Activated CD4-positive, alpha-beta T cell treated with anti-CD3 and anti-CD28 coated beads, Interleukin-2, amount 10 ng/mL, durations not matched to agents 7 days and 5 days (primary cell): ENCODE results near the gene RPL23. TPM values are rescaled to one million over a fixed set of nuclear protein-coding genes. Genes with fewer than 3 reads are reported as not detected.

ENCODE experiments used
- CTCF ChIA-PET: fragments of 350-600 bp; sonication (Branson Sonifier 250); formaldehyde crosslinking; loops from one replicate; lab custom pipeline; 2021; ENCODE audit warnings: antibody characterized with exemption; lab: Charles Lee
- POLR2A ChIA-PET: fragments of 350-600 bp; sonication (Branson Sonifier 250); formaldehyde crosslinking; loops from one replicate; lab custom pipeline; 2021; ENCODE audit warnings: antibody characterized with exemption; lab: Charles Lee
- DNase-seq: peaks from one replicate; pipeline ENCODE4 v3.0.0-alpha.2; 2020
- H3K27ac Mint-ChIP-seq: one replicate; pipeline ENCODE4 v1.8.0; 2021; ENCODE audit warnings: mild to moderate bottlenecking, moderate library complexity, mixed read lengths
- H3K27me3 Mint-ChIP-seq: one replicate; pipeline ENCODE4 v1.8.0; 2021; ENCODE audit warnings: mixed read lengths
- H3K36me3 Mint-ChIP-seq: one replicate; pipeline ENCODE4 v1.8.0; 2021; ENCODE audit warnings: low read depth, mixed read lengths
- H3K4me1 Mint-ChIP-seq: one replicate; pipeline ENCODE4 v1.8.0; 2021; ENCODE audit warnings: mixed read lengths
- H3K4me3 Mint-ChIP-seq: one replicate; pipeline ENCODE4 v1.8.0; 2021; ENCODE audit warnings: mild to moderate bottlenecking, moderate library complexity, mixed read lengths
- H3K9me3 Mint-ChIP-seq: one replicate; pipeline ENCODE4 v1.8.0; 2021; ENCODE audit warnings: mixed read lengths
- total RNA-seq, 2 experiments: library from RNA; stranded (reverse); gene quantifications; one replicate each; pipeline ENCODE4 v1.2.3, GENCODE V29; 2021

The RPL23 gene
- total RNA-seq, 2 experiments from 2014 or later: 1,147 to 1,160 TPM

DNA sequence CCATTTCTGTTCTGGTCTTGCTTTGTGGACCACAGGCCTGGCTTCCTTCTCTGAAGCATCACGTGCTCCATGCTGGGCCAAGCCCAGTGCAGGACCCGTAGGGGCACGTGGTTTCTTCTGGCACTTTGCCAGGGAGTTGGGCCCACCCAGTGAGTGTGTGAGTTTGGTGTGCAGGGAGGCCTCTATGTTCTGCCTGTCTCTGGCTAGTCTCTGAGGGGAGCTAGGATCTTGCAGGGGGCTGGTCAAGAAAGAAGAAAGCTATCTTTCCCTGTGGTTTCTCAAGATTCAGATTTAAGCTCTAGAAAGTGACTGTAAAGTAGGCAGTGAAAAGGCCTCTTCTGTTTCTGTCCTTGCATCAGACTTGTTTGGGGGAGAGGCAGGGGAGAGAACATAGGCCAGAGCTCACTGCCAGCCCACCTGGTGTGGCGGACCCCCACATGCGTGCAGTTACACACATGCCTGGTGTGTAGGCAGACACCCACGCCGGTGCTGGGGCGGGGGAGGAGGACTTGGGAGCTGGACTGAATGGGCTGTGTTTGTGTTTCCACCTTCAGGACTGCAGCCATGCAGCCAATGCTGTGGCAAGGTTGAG, 28.2 kb upstream of the RPL23 start:
- H3K27ac Mint-ChIP-seq: peak overlapping the region; percentile 88
- peak overlapping the region; percentile 21 for H3K4me3 Mint-ChIP-seq
- H3K9me3 Mint-ChIP-seq: no peaks in the 10 kb centered on the region
- H3K27me3 Mint-ChIP-seq: no peaks in the 10 kb centered on the region
- H3K4me1 Mint-ChIP-seq: peaks cover 92% of the 10 kb centered on the region
- DNase-seq: peak; percentile 48
- H3K36me3 Mint-ChIP-seq: peaks cover 76% of the 10 kb centered on the region
- POLR2A ChIA-PET: interaction anchor here (0.9 kb wide), 1 partner anchor 12 kb away, joined by 3 read pairs; no protein-coding TSS in a partner anchor
- CTCF ChIA-PET: interaction anchor here (0.6 to 1.6 kb wide), 5 partner anchors 9 to 205 kb away, joined by 3 to 5 read pairs (median 5); no protein-coding TSS in a partner anchor

DNA sequence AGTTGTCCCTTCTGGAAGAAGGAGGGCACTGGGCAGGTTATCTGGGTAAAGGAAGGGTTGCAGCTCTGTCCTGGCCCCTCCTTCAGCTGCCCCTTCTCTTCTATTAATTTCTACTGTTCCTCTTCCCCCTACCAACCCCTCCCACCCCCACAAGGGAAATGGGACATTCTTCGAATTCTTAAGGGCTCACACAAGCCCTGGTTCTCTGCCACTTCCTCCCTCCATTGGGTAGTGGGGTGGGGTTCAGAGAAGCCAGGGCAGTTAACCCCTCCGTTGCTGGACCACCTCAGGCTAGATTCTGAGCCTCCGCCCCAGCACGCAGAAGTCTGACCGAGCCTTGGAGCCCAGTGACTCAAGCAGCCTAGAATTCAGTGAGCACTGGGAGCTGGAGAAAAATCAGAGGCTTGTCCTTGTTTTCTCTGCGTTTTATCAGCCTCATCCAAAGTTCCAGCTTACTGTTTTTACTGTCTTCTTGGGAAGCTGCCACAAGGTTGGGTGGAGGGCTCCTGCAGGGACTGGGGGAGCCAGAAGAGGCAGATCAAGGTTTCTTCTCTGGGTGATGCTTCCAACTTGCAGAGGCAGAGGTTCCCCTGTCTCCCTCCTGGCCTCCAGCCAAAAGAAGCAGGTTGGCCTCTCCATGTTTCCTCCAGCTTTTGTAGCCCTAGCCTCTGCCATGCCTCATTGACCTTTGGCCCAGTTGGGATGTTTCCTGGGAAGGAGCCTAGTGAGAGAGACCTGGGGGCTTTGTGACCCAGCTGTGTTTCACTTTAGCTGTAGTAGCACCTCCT, 26.6 kb upstream of the RPL23 start:
- CTCF ChIA-PET: no interaction called here
- Mint-ChIP-seq H3K4me3 (peak overlapping the region; percentile 57), H3K4me1 (peaks cover 90% of the 10 kb centered on the region), H3K36me3 (peaks cover 65% of the 10 kb centered on the region), H3K27me3 (no peaks in the 10 kb centered on the region), H3K27ac (peak overlapping the region; percentile 80), H3K9me3 (no peaks in the 10 kb centered on the region)
- DNase-seq: peak; percentile 43
- POLR2A ChIA-PET: interaction anchor here (0.7 kb wide), 1 partner anchor 49 kb away, joined by 3 read pairs; no protein-coding TSS in a partner anchor

DNA sequence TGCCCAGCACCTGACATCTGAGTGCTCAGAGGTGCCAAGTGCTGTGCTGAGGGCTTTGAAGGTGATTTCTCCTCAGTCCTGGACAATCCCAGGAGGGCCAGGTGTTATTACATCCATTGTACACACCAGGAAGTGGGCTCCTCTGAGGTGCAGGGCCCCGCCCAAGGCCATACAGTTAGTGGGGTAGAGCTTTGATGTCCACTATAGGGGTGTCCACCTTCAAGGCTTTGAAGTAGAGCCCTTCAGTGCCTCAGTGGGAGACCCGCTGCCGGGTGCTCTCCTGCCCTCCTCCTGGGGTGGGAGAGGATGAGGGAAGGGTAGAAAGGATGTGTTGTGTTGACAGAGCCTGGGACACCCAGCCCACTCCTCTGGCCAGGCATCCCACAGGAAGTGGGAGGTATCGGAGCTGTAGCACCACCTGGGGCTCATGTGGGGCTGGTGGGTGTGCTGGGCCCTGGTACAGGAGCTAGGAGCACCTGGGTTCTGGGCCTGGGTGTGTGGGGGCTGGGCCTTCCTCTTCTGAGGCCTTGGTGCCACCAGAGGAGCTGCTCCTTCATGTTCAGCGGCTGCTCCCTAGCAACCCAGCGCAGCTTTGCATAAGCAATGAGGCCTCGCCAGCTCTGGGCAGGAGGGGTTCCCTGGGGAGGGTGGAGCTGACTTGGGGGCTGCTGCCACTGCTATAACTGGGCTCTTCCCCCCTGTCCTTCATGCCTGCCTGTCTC, 23.8 kb upstream of the RPL23 start:
- ChIA-PET CTCF (interaction anchor here (0.7 to 1.4 kb wide), 4 partner anchors 8 to 21 kb away, joined by 3 to 5 read pairs (median 4); no protein-coding TSS in a partner anchor), POLR2A (no interaction called here)
- peak overlapping the region; percentile 79 for H3K27ac Mint-ChIP-seq
- H3K9me3 Mint-ChIP-seq: no peaks in the 10 kb centered on the region
- peak; percentile 70 for DNase-seq
- no peak overlapping the region for H3K4me3 Mint-ChIP-seq
- peaks cover 93% of the 10 kb centered on the region for H3K4me1 Mint-ChIP-seq
- H3K27me3 Mint-ChIP-seq: no peaks in the 10 kb centered on the region
- peaks cover 46% of the 10 kb centered on the region for H3K36me3 Mint-ChIP-seq

DNA sequence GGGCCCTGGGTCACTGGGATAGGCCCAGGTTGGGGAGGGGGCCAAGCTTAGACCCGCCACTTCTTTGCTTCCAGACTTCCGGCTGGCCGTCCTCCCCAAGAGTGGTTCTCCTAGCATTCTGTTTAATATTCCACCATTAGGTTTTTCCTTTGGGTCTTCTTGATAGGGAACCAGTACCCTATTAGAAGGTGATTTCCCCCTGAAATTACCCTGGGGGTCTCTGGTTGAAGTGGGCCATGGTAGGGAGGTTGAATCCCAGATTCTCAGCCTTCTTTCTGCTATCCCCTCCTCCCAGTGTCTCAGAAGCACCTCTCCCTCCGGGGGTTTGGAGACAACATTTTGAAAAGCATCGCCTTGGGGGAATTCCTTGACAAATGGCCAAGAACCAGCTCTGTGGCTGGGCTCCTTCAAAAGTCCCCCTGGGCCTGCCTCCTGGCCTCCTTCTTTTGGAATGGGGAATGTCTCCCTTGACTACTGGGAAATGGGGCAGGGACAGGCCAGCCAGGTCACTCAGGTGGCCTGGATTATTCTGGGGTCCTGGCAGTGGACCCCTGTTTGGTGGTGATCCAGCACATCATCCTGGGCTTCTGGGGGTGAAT, 22.1 kb upstream of the RPL23 start:
- Mint-ChIP-seq H3K36me3 (peaks cover 39% of the 10 kb centered on the region), H3K9me3 (no peaks in the 10 kb centered on the region), H3K27ac (peak overlapping the region; percentile 57), H3K27me3 (no peaks in the 10 kb centered on the region), H3K4me3 (no peak overlapping the region), H3K4me1 (peaks cover 87% of the 10 kb centered on the region)
- POLR2A ChIA-PET: no interaction called here
- CTCF ChIA-PET: interaction anchor here (1.0 kb wide), 1 partner anchor 10 kb away, joined by 3 read pairs; no protein-coding TSS in a partner anchor
- no peak for DNase-seq

DNA sequence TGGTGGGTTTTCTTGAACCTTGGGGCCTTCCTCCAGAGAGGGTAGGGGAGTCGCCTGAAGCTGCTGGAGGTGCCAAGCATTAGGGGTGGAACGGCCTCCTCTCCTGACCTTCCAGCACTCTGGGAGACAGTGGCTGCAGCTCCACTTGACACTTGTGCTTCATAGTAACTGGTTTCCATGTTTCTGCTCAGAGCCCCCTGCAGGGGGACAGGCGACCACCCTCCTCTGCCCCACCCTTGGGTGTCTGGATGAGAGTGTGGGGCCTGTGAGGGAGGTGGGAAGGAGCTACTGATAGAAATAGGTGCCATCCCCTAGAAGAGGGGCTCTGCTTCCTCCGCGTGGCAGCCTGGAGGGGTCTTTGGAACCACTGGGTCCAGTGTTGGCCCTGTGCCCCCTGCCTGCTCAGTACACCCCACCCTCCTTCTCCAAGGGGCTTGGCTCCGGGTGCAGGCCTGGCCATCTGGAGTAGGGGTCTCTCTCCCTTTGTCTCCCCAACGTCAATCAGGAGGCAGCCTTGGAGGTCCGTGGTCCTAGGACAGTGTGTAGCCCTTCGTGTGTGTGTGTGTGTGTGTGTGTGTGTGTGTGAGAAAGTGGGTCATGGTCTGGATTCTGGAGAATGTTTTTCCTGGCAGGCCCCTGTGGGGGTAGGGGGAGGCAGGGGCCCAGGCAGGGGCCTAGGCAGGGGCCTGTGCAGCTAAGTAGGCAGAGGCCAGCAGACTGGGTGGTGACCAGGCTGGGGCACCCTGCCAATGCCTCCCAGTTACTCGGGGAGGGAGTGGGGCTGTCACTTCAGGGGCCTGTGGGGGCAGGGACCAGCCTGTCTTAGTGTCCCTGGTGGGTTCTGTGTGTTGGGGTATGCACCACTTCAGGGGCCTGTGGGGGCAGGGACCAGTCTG, 21.2 kb upstream of the RPL23 start:
- no peak overlapping the region for H3K4me3 Mint-ChIP-seq
- peaks cover 79% of the 10 kb centered on the region for H3K4me1 Mint-ChIP-seq
- ChIA-PET POLR2A (no interaction called here), CTCF (interaction anchor here (0.5 to 2.8 kb wide), 3 partner anchors 11 to 1323 kb away, joined by 4 to 11 read pairs (median 4); no protein-coding TSS in a partner anchor)
- no peak for DNase-seq
- H3K36me3 Mint-ChIP-seq: peaks cover 31% of the 10 kb centered on the region
- H3K27me3 Mint-ChIP-seq: no peaks in the 10 kb centered on the region
- no peaks in the 10 kb centered on the region for H3K9me3 Mint-ChIP-seq
- peak overlapping the region; percentile 17 for H3K27ac Mint-ChIP-seq

DNA sequence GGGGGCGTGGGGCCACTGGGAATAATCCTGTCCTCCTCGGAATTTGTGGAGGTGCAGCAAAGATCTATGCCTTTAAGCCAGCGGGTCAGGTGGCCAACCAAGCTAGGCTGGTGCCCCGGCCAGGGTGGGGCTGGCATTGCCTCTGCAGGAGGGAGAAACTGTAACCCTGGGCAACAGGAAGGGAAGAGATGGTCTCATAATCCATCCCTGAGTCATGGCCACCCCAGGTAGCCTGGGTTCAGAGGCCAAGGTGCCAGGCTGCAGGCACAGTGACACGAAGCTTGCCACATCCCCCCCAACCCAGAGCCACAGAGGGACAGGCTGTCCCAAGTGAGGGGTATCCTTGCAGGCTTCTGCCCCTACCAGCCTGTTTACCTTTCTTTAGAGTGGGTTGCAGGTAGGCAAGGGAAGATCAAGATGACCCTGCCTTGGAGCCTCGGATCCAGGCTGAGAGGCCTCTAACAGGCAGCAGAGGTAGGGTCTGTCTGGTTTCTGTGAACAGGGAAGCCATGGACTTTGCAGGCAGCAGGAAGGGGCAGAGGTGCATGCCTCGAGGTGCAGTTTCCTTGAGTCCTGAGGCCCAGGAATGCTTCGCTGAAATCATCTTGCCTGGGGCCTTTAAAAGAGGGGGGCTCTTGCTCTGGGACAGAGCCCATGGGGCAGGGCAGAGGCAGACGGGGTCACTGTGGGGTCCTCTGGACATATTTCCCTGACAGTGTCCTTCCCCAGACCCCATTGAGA, 20.3 kb upstream of the RPL23 start:
- Mint-ChIP-seq H3K4me1 (peaks cover 74% of the 10 kb centered on the region), H3K27ac (peak overlapping the region; percentile 57), H3K27me3 (no peaks in the 10 kb centered on the region), H3K9me3 (no peaks in the 10 kb centered on the region), H3K36me3 (peaks cover 26% of the 10 kb centered on the region), H3K4me3 (no peak overlapping the region)
- no peak for DNase-seq
- ChIA-PET POLR2A (no interaction called here), CTCF (interaction anchor here (1.2 to 2.8 kb wide), 4 partner anchors 9 to 25 kb away, joined by 3 to 11 read pairs (median 4); no protein-coding TSS in a partner anchor)

DNA sequence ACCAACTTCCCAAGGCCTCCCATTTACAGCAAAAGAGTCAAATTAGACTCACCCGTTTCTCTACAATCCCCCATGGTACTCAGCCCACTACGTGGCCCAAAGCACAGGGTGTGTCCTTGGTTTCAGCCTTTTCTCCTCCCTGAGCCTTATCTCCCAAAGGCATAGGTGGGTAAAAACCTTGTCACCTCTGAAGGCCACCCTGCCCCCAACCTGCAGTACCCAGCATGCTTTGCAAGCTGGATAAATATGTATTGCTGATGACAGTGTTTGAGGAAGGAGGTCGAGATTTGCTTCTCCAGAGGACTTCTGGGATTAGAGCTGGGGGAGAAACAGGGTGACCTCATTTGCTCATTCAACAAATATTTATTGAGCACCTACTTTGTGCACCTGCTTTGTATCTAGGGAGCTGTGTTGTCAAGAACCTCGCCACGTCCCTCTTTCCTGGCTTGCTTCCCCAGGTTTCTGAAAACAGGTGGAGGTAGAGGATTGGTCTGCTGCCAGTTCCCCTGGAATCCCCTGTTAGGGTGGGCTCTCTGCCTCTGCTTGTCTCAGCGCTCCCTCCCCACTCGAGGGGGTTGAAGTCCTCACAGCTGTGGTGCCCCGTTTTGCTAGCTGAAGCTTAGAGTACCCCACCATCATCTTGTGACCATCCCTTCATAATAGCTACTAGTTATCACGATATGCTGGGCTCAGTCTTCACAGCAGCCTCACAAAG, 19.3 kb upstream of the RPL23 start:
- Mint-ChIP-seq H3K27me3 (no peaks in the 10 kb centered on the region), H3K27ac (peak overlapping the region; percentile 26), H3K4me1 (peaks cover 74% of the 10 kb centered on the region), H3K36me3 (peaks cover 16% of the 10 kb centered on the region), H3K9me3 (no peaks in the 10 kb centered on the region), H3K4me3 (peak overlapping the region; percentile 90)
- ChIA-PET POLR2A (no interaction called here), CTCF (interaction anchor here (1.1 to 2.8 kb wide), 7 partner anchors 10 to 280 kb away, joined by 3 to 11 read pairs (median 4); no protein-coding TSS in a partner anchor)
- DNase-seq: no peak

DNA sequence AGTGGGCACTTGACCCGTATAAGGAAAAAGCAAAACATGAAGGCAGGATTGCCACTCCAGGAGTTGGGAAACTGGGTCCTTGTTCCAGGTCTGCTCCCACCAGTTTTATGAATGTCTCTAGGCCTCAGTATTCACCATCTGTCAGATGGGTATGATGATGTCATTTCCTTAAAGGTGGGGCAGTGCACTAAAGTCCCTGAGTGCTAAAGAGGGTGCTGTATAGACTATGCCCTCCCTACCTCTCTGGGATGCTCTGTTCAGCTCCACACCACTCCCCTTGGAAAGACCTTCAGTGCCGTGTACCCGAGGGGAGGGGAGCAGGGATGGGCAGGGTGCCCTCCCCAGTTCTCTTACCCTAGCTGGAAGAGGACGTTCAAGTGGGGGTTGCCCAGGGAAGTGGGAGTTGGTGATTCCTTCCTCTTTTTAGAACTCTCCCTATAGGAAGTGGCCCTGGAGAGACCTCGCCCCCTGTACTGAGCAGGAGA, 18.5 kb upstream of the RPL23 start:
- peak; percentile 19 for DNase-seq
- Mint-ChIP-seq H3K4me1 (peaks cover 72% of the 10 kb centered on the region), H3K27ac (peak overlapping the region; percentile 88), H3K36me3 (peaks cover 10% of the 10 kb centered on the region), H3K27me3 (no peaks in the 10 kb centered on the region), H3K9me3 (no peaks in the 10 kb centered on the region), H3K4me3 (peak overlapping the region; percentile 90)
- ChIA-PET POLR2A (interaction anchor here (0.6 to 1.0 kb wide), 2 partner anchors 18 to 1027 kb away, joined by 3 to 4 read pairs; no protein-coding TSS in a partner anchor), CTCF (interaction anchor here (0.6 to 3.3 kb wide), 10 partner anchors 10 to 534 kb away, joined by 3 to 16 read pairs (median 5); partner anchors contain the start of gene RPL23)

DNA sequence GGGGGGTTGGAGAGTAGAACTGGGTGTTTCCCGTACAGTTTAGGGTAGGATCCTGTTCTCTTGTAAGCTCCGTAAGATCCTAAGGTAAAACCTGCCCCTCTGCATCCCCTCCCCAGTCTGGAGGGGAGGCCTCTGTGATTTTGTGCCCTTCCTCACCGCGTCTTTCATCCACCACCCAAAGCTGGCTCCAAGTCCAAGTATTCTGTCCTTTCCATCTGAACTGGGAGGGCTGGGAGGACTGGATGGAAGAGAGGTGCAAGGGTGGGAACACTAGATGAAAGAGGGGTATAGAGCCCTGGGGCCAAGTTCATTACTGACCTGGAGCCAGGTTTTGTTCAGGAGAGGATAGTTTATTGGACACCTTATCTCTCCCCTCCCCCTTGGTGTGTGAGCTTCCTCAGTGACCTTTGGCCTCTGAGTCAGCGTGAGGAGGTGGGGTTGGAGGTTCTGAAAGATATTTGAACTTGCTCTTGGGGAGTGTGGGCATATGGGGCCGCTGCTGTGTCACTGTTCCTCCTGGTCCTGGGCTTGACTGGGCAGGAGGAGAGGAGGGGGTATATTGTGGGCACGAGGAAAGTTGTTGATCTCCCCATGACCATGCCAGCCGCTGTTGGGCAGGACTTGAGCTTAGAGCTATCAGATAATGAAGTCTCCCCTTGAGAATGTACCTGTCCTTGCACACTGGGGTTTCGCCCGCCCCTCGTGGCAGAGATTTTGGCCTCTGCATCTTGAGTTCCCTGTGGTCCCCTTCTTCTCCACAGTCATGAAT, 17.9 kb upstream of the RPL23 start:
- Mint-ChIP-seq H3K27ac (peak overlapping the region; percentile 88), H3K9me3 (no peaks in the 10 kb centered on the region), H3K4me3 (peak overlapping the region; percentile 90), H3K36me3 (peaks cover 10% of the 10 kb centered on the region), H3K4me1 (peaks cover 66% of the 10 kb centered on the region), H3K27me3 (no peaks in the 10 kb centered on the region)
- CTCF ChIA-PET: interaction anchor here (0.5 to 3.3 kb wide), 12 partner anchors 10 to 535 kb away, joined by 3 to 16 read pairs (median 3); partner anchors contain the start of gene RPL23
- POLR2A ChIA-PET: interaction anchor here (0.6 to 1.0 kb wide), 3 partner anchors 11 to 1027 kb away, joined by 3 to 4 read pairs (median 3); no protein-coding TSS in a partner anchor
- peak; percentile 84 for DNase-seq
